ENCODE data around the gene TEX19. TPM values are rescaled to one million over a fixed set of nuclear protein-coding genes. Genes with fewer than 3 reads are reported as not detected.
"Not testable (repeated sequence)": the region's sequence is repeated elsewhere in the genome, so short reads cannot be mapped to it uniquely, and the experiment has no call there.

Gene TEX19
- total RNA-seq, 1 experiment from 2014 or later = 1.1 TPM

DNA sequence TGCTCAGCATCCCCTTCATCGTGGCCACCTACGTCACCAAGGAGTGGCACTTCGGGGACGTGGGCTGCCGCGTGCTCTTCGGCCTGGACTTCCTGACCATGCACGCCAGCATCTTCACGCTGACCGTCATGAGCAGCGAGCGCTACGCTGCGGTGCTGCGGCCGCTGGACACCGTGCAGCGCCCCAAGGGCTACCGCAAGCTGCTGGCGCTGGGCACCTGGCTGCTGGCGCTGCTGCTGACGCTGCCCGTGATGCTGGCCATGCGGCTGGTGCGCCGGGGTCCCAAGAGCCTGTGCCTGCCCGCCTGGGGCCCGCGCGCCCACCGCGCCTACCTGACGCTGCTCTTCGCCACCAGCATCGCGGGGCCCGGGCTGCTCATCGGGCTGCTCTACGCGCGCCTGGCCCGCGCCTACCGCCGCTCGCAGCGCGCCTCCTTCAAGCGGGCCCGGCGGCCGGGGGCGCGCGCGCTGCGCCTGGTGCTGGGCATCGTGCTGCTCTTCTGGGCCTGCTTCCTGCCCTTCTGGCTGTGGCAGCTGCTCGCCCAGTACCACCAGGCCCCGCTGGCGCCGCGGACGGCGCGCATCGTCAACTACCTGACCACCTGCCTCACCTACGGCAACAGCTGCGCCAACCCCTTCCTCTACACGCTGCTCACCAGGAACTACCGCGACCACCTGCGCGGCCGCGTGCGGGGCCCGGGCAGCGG lies 15.7 kb downstream of the TEX19 start:
- DNase-seq (ENCODE audit: low spot score) = no peak

DNA sequence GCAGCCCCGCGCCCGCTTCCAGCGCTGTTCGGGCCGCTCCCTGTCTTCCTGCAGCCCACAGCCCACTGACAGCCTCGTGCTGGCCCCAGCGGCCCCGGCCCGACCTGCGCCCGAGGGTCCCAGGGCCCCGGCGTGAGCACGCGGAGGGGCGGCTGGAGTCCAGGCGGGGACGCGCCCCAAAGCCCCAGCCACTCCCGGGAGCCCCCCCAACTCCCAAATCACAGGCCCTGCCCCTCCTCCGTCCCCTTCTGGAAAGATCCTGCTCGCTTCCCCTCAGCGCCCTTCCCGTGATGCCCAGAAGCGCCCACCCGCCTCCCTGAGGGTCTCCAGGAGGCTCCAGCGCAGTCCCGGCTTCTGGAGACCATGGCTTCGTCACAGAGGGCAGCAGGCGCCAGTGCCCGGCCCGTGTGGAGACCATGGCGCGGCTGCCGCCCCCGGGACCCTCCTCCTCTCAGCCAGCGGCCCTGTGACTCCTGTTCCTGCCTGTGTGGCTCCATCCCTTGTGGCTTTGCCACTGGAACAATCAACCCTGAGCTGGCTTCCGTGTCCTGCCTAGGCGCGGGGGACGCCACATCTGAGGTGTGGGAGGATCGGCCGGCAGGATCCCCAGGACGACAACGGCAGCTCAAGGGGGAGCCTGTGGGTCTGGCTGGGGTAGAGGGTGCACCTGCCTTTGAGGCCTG lies 16.5 kb downstream of the TEX19 start:
- DNase-seq (ENCODE audit: low spot score) = no peak

DNA sequence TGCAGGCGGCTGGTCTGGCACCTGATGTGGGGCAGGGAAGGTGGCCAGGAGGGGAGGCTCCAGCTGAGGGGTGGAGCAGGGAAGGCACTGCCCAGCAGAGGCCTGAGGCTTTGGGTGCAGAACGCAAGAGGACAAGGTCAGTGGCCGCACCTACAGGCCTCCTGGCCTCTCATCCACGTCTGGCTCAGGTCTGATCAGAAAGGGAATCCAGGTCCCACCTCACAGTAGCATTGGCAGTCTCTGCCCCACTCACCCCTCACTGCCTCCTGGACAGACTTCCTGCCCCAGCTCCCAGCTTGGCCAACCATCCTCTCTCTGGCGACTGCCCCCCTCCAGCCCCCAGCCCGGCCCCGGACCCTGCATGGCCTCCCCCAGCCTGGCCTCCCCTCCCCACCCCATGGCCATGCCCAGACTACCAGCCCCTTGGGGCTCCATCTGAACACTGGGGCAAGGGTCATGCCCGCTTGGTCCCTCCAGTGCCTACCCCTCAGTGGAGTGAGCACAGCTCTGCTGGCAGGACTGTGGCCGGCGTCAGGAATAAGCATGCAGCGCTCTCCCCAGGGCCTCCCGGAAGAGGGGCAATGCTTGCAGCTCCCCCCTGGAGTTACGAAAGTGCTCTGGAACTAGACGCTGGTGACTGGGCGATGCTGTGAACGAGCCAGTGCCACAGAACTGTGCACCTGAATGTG lies 17.1 kb downstream of the TEX19 start:
- DNase-seq (ENCODE audit: low spot score) = no peak

DNA sequence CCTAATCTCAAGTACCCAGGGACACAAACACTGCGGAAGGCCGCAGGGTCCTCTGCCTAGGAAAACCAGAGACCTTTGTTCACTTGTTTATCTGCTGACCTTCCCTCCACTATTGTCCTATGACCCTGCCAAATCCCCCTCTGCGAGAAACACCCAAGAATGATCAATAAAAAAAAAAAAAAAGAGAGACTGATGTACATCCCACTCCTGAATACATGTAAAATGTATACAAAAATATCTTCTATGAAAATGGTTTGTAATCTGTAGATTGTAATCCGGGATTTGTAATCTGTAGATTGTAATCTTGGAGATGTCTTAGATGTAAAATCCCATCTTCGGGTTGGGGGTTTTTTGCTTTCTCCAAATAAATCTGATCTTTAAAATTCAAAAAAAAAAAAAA lies 18.2 kb downstream of the TEX19 start:
- not testable (repeated sequence) for DNase-seq (ENCODE audit: low spot score)

DNA sequence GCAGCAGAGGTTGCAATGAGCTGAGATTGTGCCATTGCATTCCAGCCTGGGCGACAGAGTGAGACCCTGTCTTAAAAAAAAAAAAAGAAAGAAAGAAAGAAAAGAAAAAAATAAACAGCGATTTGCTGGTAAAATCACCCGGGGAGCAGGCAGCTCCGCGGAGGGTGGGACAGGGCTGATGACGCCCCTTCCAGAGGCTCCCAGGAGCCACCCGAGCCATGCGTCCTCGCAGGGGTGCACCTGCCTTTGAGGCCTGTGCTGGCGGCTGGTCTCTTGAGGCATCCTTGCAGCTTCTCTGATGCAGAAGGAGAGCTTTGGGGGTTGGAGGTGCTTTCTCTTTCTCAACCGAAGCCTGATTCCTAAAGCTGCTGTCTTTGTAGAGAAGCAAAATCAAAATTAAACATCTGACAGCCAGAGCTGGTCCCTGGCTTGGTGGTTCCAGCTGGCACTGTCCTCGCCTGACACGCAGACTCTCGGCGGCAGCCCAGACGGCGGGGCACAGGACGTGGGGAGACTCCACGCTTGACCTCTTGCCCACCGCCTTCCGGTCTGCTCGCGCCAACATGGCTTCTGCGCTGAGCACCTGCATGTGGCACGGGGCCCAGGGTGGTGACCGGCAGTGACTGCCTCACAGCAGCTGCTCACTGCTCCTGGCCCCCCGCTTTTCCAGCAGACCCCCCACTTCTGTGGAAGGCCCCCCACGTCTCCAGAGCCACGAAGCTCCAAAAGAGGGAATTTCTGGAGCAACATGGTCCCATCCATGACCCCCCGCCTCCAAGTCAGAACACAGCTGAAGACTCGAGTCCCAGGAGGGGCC lies 19.1 kb downstream of the TEX19 start:
- no peak for DNase-seq (ENCODE audit: low spot score)

DNA sequence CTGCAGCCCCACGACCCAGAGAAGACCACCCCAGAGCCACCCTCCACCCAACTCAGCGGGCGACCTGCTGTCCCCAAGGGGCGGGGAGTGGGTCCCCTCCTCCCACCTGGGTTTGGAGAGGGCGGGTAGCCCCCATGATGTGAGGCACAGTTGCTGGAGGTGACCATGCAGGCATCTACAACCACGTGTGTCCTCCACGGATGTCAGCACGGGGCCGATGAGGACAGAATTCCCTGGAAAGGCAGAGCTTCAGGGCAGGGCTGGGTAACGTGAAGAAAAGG lies 19.6 kb downstream of the TEX19 start:
- no peak for DNase-seq (ENCODE audit: low spot score)

DNA sequence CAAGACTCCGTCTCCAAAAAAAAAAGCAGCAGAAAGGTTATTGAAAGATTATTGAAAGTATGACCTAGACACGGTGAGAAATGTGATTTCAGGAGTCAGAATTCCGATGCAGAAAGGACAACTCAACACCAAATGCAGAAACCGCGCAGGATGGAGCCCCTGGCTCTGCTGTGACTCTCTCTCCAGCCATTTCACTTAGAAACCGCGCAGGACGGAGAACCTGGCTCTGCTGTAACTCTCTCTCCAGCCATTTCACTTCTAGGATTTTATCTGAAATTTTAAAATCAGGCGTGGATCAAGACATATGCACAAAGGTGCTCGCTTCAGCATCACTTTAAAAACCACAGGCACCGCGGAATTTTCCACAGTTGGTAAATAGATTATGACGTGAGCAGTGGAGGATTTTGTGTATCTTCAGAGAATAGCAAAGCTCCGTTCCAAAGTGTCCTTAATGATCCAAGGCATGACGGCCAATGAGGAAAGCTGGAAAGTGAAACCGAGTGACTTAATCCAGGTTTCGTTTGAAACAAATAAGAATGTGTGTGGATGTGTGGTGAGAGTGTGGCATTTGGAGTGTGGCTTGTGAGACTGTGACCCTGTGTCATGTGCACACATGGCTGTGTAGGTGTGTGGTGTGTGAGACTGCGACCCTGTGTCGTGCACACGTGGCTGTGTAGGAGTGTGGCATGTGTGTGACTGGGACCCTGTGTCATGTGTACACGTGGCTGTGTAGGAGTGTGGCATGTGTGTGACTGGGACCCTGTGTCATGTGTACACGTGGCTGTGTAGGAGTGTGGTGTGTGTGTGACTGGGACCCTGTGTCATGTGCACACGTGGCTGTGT lies 22.0 kb downstream of the TEX19 start:
- DNase-seq (ENCODE audit: low spot score) = no peak

DNA sequence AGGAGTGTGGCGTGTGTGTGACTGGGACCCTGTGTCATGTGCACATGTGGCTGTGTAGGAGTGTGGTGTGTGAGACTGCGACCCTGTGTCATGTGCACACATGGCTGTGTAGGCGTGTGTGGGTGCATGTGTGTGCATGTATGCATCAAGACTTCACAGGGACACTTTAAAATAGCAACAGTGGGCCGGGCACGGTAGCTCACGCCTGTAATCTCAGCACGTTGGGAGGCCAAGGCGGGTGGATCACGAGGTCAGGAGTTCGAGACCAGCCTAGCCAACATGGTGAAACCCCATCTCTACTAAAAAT lies 22.6 kb downstream of the TEX19 start:
- DNase-seq (ENCODE audit: low spot score) = not testable (repeated sequence)

DNA sequence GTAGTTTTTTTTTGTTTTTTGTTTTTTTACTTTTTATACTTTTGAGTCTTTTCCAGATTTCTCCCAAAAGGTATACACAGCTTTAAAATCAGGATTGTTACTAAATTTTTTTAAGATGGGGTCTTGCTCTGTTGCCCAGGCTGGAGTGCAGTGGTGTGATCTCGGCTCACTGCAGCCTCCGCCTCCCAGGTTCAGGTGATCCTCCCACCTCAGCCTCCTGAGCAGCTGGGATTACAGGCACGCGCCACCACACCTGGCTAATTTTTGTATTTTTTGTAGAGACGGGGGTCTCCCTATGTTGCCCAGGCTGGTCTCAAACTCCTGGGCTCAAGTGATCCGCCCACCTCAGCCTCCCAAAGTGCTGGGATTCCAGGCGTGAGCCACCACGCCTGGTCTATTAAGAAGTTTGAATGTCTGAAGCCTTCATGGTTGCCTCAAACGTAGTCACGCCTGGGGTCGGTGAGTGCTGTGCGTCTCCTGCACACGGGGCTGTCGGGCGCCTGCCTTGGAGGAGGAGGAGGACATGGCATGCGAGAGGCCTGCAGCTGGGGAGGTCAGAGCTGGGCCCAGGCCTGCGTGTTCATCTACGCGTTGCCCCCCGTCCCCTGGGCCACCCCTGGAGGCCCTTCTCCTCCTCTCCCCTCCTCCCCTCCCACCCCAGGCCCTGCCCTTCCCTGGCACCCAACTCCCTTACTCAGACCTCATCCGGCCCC lies 23.3 kb downstream of the TEX19 start:
- not testable (repeated sequence) for DNase-seq (ENCODE audit: low spot score)

DNA sequence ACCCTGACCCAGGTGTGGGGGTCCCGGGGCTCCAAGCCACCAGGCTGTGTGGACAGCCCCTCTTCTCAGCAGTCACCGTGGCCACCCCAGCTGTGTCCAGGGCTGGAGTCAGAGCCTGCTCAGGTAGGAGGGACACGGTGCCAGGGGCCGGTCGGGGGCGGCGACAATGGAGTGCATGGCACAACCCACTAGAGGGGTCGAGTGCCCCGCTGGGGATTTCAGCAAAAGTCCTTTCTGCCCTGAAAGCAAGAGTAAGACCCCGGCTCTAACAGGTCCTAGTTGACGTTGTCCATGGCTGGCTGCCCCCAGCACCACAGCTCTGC lies 23.8 kb downstream of the TEX19 start:
- DNase-seq (ENCODE audit: low spot score) = no peak

DNA sequence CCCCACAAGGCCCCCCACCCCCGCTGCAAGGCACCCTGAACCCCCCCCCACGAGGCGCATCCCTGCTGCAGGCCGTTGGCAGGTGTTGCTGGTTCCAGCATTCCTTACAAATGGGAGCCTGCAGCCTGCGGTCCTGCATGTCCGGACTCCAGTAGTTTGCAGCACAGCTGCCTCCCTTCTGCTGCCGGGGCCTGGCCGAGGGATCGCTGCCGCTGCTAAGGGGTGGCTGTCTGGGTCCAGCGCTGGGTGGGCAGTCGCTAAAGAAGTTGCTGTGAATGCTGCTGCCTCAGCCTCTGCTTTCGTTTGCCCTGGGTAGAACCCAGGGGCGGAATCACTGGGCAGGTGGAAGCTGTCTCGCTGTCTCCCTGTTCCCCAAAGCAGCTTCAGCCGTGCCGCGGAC lies 24.4 kb downstream of the TEX19 start:
- DNase-seq (ENCODE audit: low spot score) = no peak

DNA sequence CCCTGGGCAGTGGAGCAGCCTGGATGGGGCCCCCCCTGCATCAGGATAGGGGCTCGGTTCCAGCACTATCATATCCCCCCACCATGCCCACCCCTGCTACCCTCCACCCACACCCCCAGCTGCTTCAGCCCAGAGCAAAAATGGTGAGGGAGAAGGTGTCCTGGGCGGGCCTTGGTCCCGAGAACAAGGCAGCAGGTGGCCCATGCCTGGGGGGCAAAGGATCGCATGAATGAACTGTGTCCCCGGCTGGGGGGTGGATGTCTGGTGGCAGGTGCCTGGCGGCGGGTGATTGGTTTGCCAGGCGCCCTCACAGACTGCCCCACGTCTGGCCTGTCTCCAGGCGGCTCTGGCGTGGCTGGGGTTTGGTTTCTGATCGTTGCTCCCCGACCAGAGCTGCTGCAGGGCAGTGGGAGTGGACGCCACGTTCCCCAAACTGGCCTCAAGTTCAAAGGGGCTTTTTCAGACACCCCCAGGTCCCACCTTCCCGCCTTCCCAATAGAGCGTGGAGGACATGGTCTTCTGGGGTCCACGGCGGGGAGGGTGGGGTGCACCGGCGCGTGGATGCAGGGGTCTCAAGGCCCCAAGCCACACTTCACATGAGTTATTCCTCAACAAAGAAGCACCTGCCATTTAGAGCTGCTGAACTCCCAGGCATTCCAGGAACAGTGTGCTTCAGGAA lies 25.1 kb downstream of the TEX19 start:
- no peak for DNase-seq (ENCODE audit: low spot score)

DNA sequence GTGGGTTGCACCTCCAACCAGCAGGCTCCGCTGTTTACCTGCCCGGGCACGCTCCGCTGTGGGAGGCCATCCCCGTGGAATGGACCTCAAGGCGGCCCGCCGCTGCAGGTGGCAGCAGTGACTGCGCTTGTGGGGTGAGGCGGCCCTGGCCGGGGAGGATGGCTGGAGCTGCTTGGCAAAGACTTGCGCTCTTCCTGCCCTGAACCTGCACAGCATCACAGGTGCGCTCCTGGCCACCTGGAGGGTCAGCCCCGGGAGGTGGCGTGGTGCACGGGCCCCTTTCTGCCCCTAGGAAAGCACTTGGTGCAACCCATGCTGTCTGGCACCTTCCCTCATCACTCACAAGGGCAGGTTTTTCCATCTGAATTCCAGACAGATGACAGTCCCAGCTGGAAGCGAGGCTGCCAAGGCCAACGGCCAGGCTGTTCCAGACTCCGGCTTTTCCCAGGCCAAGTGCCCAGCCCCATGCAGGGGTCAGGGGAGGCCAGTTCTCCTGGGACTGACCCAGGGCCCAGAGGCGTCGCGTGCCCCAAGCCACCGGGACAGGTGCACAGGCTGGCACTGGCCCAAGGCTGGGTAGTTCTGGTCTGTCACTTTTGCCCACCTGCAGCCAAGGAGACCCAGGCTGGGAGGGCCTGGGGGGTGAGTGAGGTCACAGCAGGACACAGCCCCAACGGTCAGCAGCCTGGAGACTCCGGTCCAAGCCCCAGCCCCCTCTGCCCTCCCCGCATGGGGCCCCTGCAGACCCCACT lies 25.9 kb downstream of the TEX19 start:
- DNase-seq (ENCODE audit: low spot score) = peak; percentile 82

DNA sequence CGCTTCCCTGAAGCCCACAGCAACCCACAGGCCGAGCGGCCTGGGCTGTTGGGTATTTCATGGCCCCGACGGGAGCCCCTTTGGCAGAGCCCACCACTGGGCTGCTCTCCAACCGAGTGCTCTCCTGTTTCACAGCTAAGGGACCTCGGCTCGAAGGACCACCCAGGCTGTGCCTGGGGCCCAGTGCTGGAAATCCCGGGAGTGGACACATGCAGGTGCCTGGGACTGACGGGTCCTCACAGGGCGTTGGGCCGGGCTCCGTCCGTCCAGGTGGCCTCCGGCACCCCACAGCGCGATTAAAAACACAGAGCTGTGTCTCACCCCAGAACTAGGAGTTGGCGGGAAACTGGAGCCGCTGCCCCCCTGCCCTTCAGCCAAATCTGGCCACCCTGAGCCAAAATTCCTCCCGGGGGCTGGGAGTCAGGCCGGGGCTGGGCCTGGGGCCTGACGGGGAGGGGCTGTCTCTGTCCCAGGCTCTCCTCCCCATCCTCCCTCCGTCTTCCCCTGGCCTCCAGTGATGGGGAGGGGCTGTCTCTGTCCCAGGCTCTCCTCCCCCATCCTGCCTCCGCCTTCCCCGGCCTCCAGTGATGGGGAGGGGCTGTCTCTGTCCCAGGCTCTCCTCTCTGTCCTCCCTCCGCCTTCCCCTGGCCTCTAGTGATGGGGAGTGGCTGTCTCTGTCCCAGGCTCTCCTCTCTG lies 26.7 kb downstream of the TEX19 start:
- no peak for DNase-seq (ENCODE audit: low spot score)

DNA sequence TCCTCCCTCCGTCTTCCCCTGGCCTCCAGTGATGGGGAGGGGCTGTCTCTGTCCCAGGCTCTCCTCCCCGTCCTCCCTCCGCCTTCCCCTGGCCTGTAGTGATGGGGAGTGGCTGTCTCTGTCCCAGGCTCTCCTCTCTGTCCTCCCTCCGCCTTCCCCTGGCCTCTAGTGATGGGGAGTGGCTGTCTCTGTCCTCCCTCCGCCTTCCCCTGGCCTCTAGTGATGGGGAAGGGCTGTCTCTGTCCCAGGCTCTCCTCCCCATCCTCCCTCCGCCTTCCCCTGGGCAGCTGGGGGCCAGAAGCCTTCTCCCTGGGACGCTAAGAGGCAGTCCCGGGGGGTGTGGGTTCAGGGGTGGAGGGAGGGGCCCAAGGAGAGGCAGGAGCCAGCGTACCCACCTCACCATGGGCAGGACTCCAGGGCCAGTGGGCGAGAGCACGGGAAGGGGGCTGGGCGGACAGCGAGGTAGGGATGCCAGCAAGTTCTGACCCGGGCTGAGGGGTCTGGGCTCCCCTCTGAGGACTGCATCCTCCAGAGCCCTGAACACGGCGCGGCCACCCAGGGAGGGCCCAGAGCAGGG lies 27.3 kb downstream of the TEX19 start:
- DNase-seq (ENCODE audit: low spot score) = no peak

DNA sequence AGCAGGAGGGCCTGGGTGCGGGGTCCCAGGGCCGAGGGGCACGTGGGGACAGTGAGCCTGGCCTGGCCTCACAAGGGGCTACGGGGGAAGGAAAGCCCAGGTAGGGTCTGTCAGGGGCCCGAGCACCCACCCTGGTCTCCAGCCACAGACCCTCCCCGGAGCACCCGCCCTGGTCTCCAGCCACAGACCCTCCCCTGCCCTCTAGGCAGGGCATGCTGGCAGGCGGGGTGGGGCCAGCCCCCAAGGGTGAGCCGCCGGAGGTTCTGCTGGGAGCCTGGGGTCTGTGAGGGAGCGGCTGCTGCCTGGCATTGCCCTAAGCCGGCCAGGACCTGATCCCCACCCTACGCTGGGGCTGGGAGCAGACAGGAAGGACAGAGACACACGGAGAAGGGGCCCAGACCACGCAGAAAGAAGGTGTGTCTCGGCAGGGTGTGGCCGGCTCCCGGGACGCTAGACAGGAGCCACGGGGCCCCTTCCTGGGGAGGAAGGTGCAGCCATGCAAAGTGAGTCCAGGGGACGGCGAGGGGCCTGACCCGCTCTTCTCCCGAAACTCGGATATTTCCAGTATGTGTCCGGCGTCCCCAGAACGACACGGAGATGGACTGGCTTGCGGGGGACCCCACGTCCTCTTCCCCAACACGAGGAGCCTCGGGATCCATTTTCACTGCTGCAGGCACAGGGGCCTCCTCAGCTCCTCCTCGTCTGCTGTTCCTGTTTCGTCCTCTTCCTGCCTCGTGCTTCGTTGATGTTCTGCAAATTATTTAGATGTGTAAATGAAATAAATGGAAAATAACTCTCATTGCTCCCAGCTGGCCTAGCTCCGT lies 28.0 kb downstream of the TEX19 start:
- no peak for DNase-seq (ENCODE audit: low spot score)

DNA sequence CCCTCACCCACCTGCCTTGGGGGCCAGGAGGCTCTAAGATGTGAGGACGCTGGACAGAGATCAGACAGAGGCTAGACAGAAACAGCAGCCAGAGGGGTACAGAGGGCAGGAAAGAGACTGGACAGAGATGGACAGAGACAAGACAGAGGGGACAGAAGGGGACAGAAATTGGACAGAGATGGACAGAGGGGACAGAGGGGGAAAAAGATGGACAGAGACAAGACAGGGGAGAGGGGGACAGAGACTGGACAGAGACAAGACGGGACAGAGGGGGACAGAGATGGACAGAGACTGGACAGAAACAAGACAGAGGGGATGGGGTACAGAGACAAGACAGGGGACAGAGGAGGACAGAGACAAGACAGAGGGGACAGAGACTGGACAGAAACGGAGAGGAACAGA lies 28.7 kb downstream of the TEX19 start:
- no peak for DNase-seq (ENCODE audit: low spot score)

Data from HT-29 (cell line).